Endometrial microvascular endothelial cells (primary cell): ENCODE results near the gene COQ10A. TPM values are rescaled to one million over a fixed set of nuclear protein-coding genes. Genes with fewer than 3 reads are reported as not detected.
"Not testable (repeated sequence)": the region's sequence is repeated elsewhere in the genome, so short reads cannot be mapped to it uniquely, and the experiment has no call there.

ENCODE experiments used
- in situ Hi-C: cut with HindIII; loops from 2 replicates; pipeline ENCODE4 v1.10.0; 2017; ENCODE audit warnings: low sequenced_read_pairs, low pct_unique_long_range_greater_than_20kb; ENCODE audit errors: inconsistent ontology term
- total RNA-seq: library from RNA; depleted of rRNA; stranded (reverse); fragments of >200 nt; gene quantifications from one replicate; pipeline ENCODE4 v1.2.3, GENCODE V29; 2015; ENCODE audit errors: inconsistent ontology term

Gene COQ10A
- total RNA-seq, 1 donor from 2014 or later, result 10.8 TPM

- in situ Hi-C loops, result not testable (repeated sequence)
Measured at GRCh38 chr12:56266068-56266692, 562 bp upstream of the COQ10A start.

GRCh38 chr12:56267443-56268071 is 815 bp downstream of the COQ10A start:
- in situ Hi-C loops, result no loop called here

GRCh38 chr12:56271031-56271430 is 4.3 kb downstream of the COQ10A start:
- in situ Hi-C loops, result no loop called here

- in situ Hi-C loops, result not testable (repeated sequence)
Measured at GRCh38 chr12:56272468-56272867, 5.7 kb downstream of the COQ10A start.

- in situ Hi-C loops, result no loop called here
Measured at GRCh38 chr12:56274299-56274698, 7.6 kb downstream of the COQ10A start.

GRCh38 chr12:56278905-56279304 is 12.2 kb downstream of the COQ10A start:
- in situ Hi-C loops, result no loop called here

GRCh38 chr12:56280849-56281248 is 14.1 kb downstream of the COQ10A start:
- in situ Hi-C loops, result no loop called here

- in situ Hi-C loops, result no loop called here
Measured at GRCh38 chr12:56282030-56282429, 15.3 kb downstream of the COQ10A start.

GRCh38 chr12:56282579-56282978 is 15.8 kb downstream of the COQ10A start:
- in situ Hi-C loops, result no loop called here

- in situ Hi-C loops, result not testable (repeated sequence)
Measured at GRCh38 chr12:56284263-56284662, 17.5 kb downstream of the COQ10A start.

- in situ Hi-C loops, result no loop called here
Measured at GRCh38 chr12:56286044-56286830, 19.5 kb downstream of the COQ10A start.

- in situ Hi-C loops, result no loop called here
Measured at GRCh38 chr12:56288705-56289387, 22.1 kb downstream of the COQ10A start.

GRCh38 chr12:56293795-56294194 is 27.1 kb downstream of the COQ10A start:
- in situ Hi-C loops, result no loop called here

GRCh38 chr12:56296295-56296694 is 29.6 kb downstream of the COQ10A start:
- in situ Hi-C loops, result no loop called here

GRCh38 chr12:56297400-56297799 is 30.7 kb downstream of the COQ10A start:
- in situ Hi-C loops, result no loop called here

- in situ Hi-C loops, result no loop called here
Measured at GRCh38 chr12:56298828-56299227, 32.1 kb downstream of the COQ10A start.

GRCh38 chr12:56299308-56299852 is 32.6 kb downstream of the COQ10A start:
- in situ Hi-C loops, result no loop called here

- in situ Hi-C loops, result no loop called here
Measured at GRCh38 chr12:56299853-56300643, 33.3 kb downstream of the COQ10A start, which contains the start of gene CS. CS (minus strand) TSS chr12:56300330; CDS start chr12:56300201, 129 bp downstream.
